ENCODE data around the gene SUSD1. TPM values are rescaled to one million over a fixed set of nuclear protein-coding genes. Genes with fewer than 3 reads are reported as not detected.
"Not testable (repeated sequence)": the region's sequence is repeated elsewhere in the genome, so short reads cannot be mapped to it uniquely, and the experiment has no call there.

The SUSD1 gene
- 12.8 TPM for polyA plus RNA-seq (2012; ENCODE audit: insufficient read depth, insufficient read length)

DNA sequence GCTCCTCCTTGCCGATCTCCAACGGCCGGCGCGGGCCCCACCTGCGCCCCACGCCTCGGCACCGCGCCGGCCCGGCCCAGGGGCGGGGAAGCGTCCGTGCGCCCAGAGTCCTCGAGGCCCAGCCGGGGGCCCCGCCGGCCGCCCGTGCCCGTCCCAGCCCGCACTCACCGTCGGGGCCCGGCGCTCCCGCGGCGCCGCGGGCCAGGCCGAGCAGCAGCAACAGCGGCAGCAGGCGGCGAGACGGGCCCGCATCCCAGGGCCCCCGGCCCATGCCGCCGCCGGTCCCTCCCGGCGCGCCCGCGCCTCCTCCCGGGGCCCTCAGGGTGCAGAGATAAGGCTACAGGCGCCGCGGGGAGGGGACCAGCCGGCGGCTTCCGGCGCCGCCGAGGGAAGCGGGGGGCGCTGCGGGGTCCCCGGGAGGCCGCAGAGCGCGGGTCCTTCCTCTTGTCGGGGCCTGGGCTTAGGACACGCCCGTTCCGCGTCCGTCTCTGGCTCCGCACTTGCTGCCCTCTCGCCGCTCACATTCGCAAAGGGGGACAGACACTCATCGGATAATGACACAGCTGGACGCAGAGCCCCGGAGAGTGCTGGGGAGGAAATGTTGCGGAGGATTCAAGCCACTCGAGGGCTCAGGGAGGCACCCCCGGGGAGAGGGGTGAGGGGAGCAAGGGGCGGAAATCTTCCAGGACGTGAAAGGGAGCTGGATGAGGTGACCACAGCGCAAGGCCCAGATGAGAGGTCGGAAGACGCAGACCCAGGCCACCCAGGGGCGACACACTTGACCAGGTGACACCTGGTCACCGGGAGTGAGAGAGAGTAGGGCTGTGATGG is at the start of gene SUSD1:
TSS of gene SUSD1 (minus strand) at position 333 of the 831 bp plus-strand sequence. CDS start at position 271, 62 bp downstream.
- H3K4me3 ChIP-seq (ENCODE audit: low read length): peak within 1 kb of the TSS; percentile 65
- DNase-seq (ENCODE audit: low read depth, low spot score): no peak

DNA sequence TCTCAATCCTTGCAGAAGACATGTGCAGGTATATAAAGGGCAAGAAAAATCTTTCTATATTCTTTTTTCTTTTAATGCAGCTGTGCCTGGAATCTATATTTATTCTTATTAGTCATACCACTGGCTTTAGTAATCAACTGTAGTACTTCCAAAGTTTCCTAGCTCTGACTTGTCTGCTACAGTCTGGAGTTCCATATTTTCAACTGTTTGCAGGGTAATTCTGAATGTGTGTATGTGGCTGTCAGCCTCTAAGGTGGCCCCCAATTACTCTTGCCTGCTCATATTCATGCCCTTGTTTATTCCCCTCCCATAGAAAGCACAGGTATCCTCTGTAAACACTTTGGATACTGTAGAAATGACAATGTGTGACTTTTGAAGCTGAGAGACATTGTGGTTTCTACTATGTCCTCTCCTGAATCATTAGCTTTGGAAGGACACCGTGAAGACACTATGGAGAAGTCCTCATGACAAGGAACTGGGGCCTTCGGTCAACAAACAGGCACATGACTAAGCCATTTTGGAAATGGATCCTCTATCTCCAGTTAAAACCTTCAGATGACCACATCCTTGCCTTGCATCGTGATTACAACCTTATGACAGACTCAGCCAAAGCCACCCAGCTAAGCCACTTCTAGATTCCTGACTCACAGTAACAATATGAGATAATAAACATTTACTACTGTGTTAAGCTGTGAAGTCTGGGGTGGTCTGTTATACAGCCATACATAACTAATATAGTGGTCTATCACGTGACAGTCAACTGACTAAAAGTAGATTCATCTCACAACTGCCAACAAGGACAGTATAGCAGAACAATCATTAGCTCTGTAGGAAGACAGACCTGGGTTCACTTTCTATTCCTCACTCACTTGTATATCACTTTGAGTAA is 49.5 kb upstream of the SUSD1 start:
- no peak overlapping the region for H3K4me3 ChIP-seq (ENCODE audit: low read length)
- DNase-seq (ENCODE audit: low read depth, low spot score): no peak

DNA sequence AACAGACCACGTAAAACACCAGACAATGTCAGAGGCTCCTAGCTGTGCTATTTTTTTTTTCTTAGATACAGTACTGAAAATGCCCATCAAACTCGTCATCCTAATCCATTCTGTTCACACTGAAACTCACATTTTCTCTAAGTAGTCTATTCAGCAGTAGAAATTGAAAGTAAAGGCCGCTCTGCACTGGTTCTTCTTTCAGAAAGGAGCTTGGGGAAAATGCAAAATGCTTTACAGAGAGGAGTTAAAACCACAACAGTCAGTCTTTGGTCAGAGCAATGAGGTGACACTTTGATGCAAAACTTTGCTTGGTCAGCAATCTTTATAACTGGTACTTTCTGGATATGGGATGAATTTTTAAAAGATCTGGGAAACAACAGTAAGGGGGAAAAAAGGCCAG is 43.8 kb upstream of the SUSD1 start:
- DNase-seq (ENCODE audit: low read depth, low spot score): peak; percentile 23
- H3K4me3 ChIP-seq (ENCODE audit: low read length): no peak overlapping the region

DNA sequence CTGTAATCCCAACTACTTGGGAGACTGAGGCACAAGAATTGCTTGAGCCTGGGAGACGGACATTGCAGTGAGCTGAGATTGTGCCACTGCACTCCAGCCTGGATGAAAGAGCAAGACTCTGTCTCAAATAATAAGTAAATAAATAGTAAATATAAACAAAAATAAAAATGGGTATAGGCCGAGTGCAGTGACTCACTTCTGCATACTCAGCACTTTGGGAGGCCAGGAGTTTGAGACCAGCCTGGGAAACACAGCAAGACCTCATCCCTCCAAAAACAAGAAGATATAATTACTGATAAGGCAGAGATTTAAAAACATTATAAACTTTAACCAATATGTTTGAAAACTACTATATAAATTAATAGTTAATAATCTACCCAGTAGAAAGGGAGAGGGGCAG is 37.8 kb upstream of the SUSD1 start:
- no peak for DNase-seq (ENCODE audit: low read depth, low spot score)

DNA sequence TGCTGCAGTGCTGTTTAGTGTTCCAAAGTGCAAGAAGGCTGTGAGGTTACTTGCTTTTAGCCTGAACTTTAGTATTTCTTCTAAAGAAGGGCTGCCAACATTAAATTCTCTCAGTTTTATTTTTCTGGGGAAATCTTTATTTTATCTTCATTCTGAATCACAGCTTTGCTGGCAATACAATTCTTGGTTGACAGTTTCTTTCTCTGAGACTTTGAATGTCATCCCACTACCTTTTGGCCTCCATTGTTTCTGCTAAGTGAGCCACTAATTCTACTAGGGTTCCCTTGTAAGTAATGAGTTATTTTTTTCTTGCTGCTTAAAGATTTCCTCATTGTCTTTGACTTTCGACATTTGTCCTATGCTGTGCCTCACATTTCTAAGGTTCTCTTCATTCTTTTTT is 32.4 kb upstream of the SUSD1 start:
- DNase-seq (ENCODE audit: low read depth, low spot score): no peak
- no peak overlapping the region for H3K4me3 ChIP-seq (ENCODE audit: low read length)

More for the DNA sequence above, 37.8 kb upstream of the SUSD1 start:
- no peak overlapping the region for H3K4me3 ChIP-seq (ENCODE audit: low read length)

DNA sequence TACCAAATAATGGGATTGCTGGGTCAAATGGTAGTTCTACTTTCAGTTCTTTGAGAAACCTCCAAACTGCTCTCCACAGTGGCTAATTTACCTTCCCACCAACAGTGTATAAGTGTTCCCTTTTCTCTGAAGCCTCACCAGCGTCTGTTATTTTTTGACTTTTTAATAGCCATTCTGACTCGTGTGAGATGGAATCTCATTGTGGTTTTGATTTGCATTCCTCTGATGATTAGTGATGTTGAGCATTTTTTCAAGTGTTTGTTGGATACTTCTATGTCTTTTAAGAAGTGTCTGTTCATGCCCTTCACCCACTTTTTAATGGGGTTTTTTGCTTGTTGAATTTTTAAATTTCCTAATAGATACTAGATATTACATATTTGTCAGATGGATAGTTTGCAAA is 28.4 kb upstream of the SUSD1 start:
- no peak for DNase-seq (ENCODE audit: low read depth, low spot score)
- H3K4me3 ChIP-seq (ENCODE audit: low read length): no peak overlapping the region

DNA sequence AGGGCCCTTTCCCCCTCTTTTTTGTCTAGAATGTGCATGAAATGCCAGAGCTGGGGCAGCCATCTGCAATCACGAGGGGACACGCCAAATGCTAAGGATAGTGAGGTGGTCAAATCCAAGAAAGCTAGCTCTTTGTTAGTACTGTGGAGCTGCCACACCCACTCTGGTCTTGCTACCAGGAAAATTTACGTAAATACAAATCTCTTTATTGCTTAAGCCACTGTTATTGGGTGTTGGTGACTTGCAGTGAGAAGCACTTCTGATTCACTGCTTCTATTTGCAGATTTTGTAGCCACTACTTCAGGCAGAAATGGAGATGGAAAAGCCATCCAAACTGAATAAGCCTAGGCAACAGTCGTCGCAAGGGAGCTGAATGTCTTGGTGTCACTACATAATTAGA is 25.6 kb upstream of the SUSD1 start:
- no peak for DNase-seq (ENCODE audit: low read depth, low spot score)

DNA sequence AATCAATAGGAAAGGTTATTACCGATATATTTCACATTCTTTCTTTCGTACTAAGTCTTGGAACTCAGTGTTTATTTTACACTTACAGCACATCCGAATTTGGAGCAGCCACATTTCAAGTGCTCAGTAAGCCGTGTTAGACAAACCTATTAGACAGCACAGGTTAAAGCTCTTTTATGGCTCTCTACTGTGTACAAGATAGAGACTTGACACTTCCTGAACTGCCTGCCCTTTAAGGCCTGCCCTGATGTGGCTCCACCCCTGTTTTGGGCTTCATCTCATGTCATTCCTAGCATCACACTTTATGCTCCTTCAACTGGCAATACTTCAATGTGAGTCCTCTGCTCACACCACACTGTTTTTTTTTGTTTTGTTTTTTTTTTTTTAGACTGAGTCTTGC is 23.5 kb upstream of the SUSD1 start:
- no peak for DNase-seq (ENCODE audit: low read depth, low spot score)
- no peak overlapping the region for H3K4me3 ChIP-seq (ENCODE audit: low read length)

More for the DNA sequence above, 25.6 kb upstream of the SUSD1 start:
- H3K4me3 ChIP-seq (ENCODE audit: low read length): no peak overlapping the region

DNA sequence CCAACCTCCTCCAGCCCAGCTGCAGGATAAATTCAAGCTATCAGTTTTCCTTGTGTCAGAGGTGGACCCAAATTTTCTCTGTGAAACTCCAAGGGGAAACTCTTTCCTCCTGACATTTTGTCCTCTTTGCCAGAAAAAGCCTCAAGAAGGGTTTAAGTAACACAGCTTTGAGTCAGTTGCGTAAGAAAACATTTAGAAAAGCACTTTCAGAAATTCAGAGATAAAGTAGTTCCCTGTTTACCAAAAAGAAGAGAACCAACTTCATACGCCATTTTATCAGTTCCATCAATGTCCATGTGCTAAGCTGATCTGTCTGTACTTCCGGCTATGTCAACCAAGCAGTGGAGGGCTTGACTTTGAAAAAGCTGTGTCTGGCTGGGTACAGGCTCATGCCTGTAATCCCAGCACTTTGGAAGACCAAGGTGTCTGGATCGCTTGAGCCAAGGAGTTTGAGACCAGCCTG is 19.9 kb upstream of the SUSD1 start:
- no peak overlapping the region for H3K4me3 ChIP-seq (ENCODE audit: low read length)
- no peak for DNase-seq (ENCODE audit: low read depth, low spot score)

DNA sequence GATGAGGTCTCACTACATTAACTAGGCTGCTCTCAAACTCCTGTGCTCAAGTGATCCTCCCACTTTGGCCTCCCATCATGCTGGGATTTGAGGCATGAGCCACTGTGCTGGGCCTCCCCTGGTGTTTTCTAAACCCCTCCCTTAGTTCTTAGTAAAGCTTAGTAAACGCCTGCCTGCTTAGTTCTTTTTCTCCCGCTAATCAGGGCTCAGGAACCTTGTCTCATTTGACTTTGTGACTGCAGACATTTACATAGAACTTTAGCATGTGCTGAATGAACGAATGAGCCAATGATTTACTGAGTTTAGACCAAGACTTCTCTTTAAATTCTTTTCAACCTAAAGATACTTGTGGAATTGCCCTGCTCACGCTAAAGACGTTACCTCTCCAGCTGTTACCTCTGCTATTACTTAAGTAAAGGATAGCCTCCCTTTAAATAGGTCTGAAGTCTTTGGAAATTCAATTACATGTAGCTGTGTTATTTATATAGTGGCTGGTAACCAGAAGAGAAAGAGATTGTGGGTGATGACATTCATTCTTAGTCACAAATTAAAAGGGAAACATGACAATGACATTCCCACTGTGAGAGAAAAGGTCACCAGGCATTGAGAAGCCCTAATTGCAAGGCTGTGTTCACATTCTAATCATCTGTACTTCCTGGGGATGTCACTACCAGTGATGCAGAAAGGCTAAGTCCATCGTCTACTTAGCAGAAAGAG is 18.6 kb upstream of the SUSD1 start:
- no peak overlapping the region for H3K4me3 ChIP-seq (ENCODE audit: low read length)
- DNase-seq (ENCODE audit: low read depth, low spot score): no peak

DNA sequence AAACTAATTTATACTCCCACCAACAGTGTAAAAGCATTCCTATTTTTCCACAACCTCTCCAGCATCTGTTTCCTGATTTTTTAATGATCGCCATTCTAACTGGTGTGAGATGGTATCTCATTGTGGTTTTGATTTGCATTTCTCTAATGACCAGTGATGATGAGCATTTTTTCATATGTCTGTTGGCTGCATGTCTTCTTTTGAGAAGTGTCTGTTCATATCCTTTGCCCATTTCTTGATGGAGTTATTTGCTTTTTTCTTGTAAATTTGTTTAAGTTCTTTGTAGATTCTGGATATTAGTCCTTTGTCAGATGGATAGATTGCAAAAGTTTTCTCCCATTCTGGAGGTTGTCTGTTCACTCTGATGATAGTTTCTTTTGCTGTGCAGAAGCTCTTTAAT is 15.2 kb upstream of the SUSD1 start:
- not testable (repeated sequence) for DNase-seq (ENCODE audit: low read depth, low spot score); H3K4me3 ChIP-seq (ENCODE audit: low read length)

DNA sequence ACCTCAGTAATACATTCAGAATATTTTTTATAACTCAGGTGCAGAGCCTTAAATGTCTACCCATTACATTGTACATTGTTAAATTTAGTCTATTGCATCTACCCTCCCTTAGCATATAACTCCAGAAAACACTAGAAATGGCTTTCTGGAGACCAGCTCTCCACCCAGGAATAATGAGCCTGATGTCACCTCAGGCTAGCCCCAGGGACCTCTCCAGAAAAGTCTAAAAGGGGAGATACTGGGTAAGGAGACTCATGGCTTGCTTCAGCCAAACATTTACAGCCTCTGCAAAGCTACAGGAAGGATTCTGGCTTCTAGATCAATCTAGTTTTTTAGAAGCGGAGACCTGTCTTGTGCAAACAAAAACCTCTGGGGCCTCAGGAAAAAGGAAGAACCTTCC is 13.8 kb upstream of the SUSD1 start:
- DNase-seq (ENCODE audit: low read depth, low spot score): no peak
- no peak overlapping the region for H3K4me3 ChIP-seq (ENCODE audit: low read length)

DNA sequence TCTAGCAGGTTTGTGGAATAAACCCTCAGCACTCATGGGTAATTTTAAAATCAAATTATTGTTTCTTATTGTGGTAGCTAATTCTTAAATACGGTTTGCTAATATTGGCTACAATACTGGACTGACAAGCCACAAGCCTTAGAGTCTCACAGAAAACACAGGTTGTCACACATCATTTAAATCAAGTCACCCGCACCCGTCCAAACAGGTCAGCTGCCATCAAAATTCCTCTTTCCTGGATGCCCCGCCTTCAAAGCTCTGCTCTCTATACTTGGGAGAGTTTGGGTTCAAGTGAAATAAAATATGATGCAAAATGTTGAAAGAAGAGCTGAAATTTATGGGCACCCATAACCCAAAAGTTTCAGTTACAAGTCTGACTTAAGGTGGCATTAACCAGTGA is 12.3 kb upstream of the SUSD1 start:
- DNase-seq (ENCODE audit: low read depth, low spot score): no peak
- H3K4me3 ChIP-seq (ENCODE audit: low read length): no peak overlapping the region

DNA sequence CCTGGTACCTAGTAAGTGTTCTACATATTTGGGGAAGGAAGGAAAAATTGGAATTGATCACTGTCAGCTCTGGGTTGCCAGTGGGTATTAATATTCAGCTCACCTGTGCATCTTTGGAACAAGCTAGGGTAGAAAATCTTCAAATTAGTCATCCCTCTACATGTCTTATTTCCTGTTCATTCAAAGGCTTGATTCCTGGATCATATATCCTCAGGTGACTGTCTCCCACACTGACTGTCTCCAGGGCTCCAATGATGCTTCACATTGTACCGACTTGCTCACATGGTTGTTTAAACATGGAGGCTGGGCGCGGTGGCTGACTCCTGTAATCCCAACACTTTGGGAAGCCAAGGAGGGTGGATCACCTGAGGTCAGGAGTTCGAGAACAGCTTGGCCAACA is 11.6 kb upstream of the SUSD1 start:
- H3K4me3 ChIP-seq (ENCODE audit: low read length): no peak overlapping the region
- no peak for DNase-seq (ENCODE audit: low read depth, low spot score)

DNA sequence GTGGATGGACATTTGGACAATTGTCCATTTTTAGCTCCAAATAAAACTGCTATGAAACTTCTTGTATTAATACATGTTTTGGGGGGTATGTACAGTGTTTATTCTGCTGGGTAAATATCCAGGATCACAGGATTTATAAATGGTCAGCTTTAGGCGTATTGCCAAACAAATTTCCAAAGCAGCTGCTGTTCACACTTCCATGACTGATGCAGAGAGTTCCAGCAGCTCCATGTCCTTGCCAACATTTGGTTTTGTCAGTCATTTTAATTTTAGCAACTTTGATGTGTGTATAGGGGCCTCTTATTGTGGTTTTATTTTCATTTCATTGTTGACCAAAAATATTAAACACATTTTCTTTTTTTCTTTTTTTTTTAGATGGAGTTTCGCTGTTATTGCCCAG is 9.8 kb upstream of the SUSD1 start:
- no peak overlapping the region for H3K4me3 ChIP-seq (ENCODE audit: low read length)
- no peak for DNase-seq (ENCODE audit: low read depth, low spot score)

DNA sequence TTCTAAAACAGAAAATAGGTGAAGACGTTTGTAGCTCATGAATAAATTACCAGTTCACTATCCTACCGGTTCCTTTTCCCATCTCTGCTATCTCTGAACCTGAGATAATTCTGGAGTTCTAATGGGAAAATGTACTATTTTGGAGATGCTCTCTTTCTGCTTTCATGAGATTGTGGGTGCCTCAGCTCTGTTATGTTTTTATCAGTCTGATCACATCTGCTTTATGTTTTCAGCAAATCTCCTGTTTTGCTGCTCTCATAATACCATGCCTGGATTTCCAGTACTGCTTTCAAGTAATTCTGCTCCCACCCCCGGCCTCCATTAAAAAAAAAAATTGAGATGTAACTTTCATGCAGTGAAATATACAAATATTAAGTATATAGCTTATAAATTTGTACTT is 9.1 kb upstream of the SUSD1 start:
- H3K4me3 ChIP-seq (ENCODE audit: low read length): no peak overlapping the region
- no peak for DNase-seq (ENCODE audit: low read depth, low spot score)

DNA sequence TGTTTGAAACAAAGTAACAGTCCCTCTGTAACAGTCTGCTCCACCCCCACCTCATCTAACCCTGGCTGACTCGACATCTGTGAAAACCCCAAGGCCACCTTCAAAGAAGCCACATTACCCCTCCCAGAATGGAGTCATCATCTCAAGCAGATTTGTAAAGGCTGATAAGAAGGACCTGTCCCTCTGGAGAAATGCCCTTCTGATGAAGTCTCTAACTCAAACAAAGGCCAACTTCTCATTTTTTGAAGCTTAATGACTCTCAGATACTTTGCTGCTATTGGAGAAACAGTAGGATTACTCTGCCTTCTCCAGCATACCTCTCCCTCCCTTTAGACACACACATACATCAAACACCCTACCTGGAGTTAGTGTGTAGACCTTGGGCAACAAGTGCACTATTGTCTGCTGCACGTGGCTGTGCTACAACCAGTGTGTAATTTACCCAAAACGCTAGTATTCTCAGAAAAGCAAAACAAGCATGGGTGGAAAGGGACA is 5.3 kb upstream of the SUSD1 start:
- DNase-seq (ENCODE audit: low read depth, low spot score): peak; percentile 85
- peak overlapping the region; percentile 21 for H3K4me3 ChIP-seq (ENCODE audit: low read length)

DNA sequence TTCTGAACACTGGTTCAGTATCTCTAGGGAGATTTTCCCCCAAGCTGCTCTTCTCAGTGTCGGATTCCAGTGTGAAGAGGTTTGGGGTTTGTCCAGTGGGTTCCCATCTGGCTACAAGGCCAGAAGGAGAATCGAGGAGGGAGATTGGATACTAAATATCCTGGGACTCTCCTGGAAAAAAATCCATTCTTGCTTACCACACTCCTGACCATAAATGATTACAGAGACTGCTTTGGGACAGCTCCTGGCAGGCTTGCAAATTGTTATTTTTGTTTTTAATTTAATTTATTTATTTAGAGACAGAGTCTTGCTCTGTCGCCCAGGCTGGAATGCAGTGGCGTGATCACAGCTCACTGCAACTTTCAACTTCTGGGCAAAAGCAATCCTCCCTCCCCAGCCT is 4.7 kb upstream of the SUSD1 start:
- no peak for DNase-seq (ENCODE audit: low read depth, low spot score)
- no peak overlapping the region for H3K4me3 ChIP-seq (ENCODE audit: low read length)

DNA sequence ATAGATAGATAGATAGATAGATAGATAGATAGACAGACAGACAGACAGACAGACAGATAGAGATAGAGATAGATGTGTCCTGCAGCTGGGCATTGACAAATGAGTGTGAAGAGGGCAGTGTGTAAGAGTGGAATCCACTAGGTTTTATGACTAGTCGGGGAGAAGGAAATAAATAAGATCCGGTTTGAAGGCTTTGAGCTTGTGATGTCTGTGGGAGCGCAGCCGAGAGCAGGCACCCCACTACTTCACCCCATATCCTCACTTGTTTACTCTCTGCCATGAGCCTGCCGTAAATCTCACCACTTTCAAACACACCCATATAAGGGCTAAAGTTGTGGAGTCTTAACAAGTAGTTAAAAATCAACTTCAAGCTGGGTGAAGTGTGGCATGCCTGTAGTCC is 1.4 kb upstream of the SUSD1 start:
- DNase-seq (ENCODE audit: low read depth, low spot score): no peak
- no peak overlapping the region for H3K4me3 ChIP-seq (ENCODE audit: low read length)
